Erythroblast (primary cell): Measurements from ENCODE around the gene RAP1GAP.

Experiments
- GATA1 ChIP-seq: IDR thresholded peaks from 2 replicates; pipeline ENCODE4 v1.6.1; 2011; ENCODE audit warnings: low read depth, mild to moderate bottlenecking, control low read depth, low read length, moderate library complexity
- POLR2A ChIP-seq: IDR thresholded peaks from 2 replicates; pipeline ENCODE4 v1.6.1; 2011; ENCODE audit warnings: mild to moderate bottlenecking, low read length

- TF ChIP-seq POLR2A (no peak), GATA1 (no peak)
These were observed 28.5 kb downstream of the RAP1GAP start for GRCh38 chr1:21640653-21641052.
